Measurements from ENCODE around the gene CLIP2.

CLIP2 gene

GRCh38 chr7:74299401-74299800 is 10.2 kb downstream of the CLIP2 start:
- H3K36me3 Mint-ChIP-seq (ENCODE audit: low read depth), result peaks cover 18% of the 10 kb centered on the region
- TF ChIP-seq, protein P1, sequence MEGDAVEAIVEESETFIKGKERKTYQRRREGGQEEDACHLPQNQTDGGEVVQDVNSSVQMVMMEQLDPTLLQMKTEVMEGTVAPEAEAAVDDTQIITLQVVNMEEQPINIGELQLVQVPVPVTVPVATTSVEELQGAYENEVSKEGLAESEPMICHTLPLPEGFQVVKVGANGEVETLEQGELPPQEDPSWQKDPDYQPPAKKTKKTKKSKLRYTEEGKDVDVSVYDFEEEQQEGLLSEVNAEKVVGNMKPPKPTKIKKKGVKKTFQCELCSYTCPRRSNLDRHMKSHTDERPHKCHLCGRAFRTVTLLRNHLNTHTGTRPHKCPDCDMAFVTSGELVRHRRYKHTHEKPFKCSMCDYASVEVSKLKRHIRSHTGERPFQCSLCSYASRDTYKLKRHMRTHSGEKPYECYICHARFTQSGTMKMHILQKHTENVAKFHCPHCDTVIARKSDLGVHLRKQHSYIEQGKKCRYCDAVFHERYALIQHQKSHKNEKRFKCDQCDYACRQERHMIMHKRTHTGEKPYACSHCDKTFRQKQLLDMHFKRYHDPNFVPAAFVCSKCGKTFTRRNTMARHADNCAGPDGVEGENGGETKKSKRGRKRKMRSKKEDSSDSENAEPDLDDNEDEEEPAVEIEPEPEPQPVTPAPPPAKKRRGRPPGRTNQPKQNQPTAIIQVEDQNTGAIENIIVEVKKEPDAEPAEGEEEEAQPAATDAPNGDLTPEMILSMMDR (IDR thresholded peaks at IDR 0.05), result no peak
- no peak overlapping the region for H3K4me3 Mint-ChIP-seq
- H3K9me3 Mint-ChIP-seq, result peaks cover 8% of the 10 kb centered on the region
- no peak overlapping the region for H3K27ac Mint-ChIP-seq
- peaks cover 18% of the 10 kb centered on the region for H3K4me1 Mint-ChIP-seq
- DNase-seq, result no peak
- H3K27me3 Mint-ChIP-seq (ENCODE audit: low read depth, poor library complexity), result peaks cover 3% of the 10 kb centered on the region

GRCh38 chr7:74300926-74301325 is 11.7 kb downstream of the CLIP2 start:
- peaks cover 7% of the 10 kb centered on the region for H3K36me3 Mint-ChIP-seq (ENCODE audit: low read depth)
- peaks cover 7% of the 10 kb centered on the region for H3K4me1 Mint-ChIP-seq
- no peak overlapping the region for H3K27ac Mint-ChIP-seq
- H3K4me3 Mint-ChIP-seq, result no peak overlapping the region
- no peak for DNase-seq
- peaks cover 3% of the 10 kb centered on the region for H3K27me3 Mint-ChIP-seq (ENCODE audit: low read depth, poor library complexity)
- TF ChIP-seq, protein P1 (IDR thresholded peaks at IDR 0.05), result no peak
- peaks cover 3% of the 10 kb centered on the region for H3K9me3 Mint-ChIP-seq

GRCh38 chr7:74302745-74303221 is 13.6 kb downstream of the CLIP2 start:
- no peak for DNase-seq
- no peak overlapping the region for H3K4me3 Mint-ChIP-seq

GRCh38 chr7:74304550-74304949 is 15.3 kb downstream of the CLIP2 start:
- H3K27me3 Mint-ChIP-seq (ENCODE audit: low read depth, poor library complexity), result peaks cover 3% of the 10 kb centered on the region
- peaks cover 22% of the 10 kb centered on the region for H3K4me1 Mint-ChIP-seq
- no peak overlapping the region for H3K4me3 Mint-ChIP-seq
- H3K9me3 Mint-ChIP-seq, result no peaks in the 10 kb centered on the region
- DNase-seq, result no peak
- H3K36me3 Mint-ChIP-seq (ENCODE audit: low read depth), result no peaks in the 10 kb centered on the region
- no peak overlapping the region for H3K27ac Mint-ChIP-seq
- TF ChIP-seq, protein P1 (IDR thresholded peaks at IDR 0.05), result no peak

More at GRCh38 chr7:74302745-74303221, 13.6 kb downstream of the CLIP2 start:
- Mint-ChIP-seq H3K27ac (no peak overlapping the region), H3K27me3 (ENCODE audit: low read depth, poor library complexity) (peaks cover 3% of the 10 kb centered on the region), H3K4me1 (peaks cover 20% of the 10 kb centered on the region), H3K36me3 (ENCODE audit: low read depth) (no peaks in the 10 kb centered on the region), H3K9me3 (no peaks in the 10 kb centered on the region)
- TF ChIP-seq, protein P1 (IDR thresholded peaks at IDR 0.05), result no peak

- H3K4me3 Mint-ChIP-seq, result no peak overlapping the region
- no peaks in the 10 kb centered on the region for H3K36me3 Mint-ChIP-seq (ENCODE audit: low read depth)
- no peak overlapping the region for H3K27ac Mint-ChIP-seq
- H3K4me1 Mint-ChIP-seq, result peaks cover 22% of the 10 kb centered on the region
- TF ChIP-seq, protein P1 (IDR thresholded peaks at IDR 0.05), result no peak
- H3K27me3 Mint-ChIP-seq (ENCODE audit: low read depth, poor library complexity), result peaks cover 3% of the 10 kb centered on the region
- no peaks in the 10 kb centered on the region for H3K9me3 Mint-ChIP-seq
- DNase-seq, result no peak
Measured at GRCh38 chr7:74306004-74306729, 17.0 kb downstream of the CLIP2 start.
